ENCODE measurements around the gene SART3.

Gene SART3

GRCh38 chr12:108560752-108561719 lies at the start of gene SART3:
Gene SART3, minus strand, starts transcription at chr12:108561173. Its CDS starts 19 bp downstream, at chr12:108561154.
- peak; percentile 67 for DNase-seq (ENCODE audit: insufficient read length, low spot score)
- peak; percentile 68 for TF ChIP-seq POLR2A (IDR thresholded peaks at IDR 0.05; ENCODE audit: low read depth, low read length)
- no peak for FAIRE-seq

GRCh38 chr12:108610336-108610815 lies 49.4 kb upstream of the SART3 start:
- no peak for FAIRE-seq
- no peak for TF ChIP-seq POLR2A (IDR thresholded peaks at IDR 0.05; ENCODE audit: low read depth, low read length)
- DNase-seq (ENCODE audit: insufficient read length, low spot score) = no peak

DNA sequence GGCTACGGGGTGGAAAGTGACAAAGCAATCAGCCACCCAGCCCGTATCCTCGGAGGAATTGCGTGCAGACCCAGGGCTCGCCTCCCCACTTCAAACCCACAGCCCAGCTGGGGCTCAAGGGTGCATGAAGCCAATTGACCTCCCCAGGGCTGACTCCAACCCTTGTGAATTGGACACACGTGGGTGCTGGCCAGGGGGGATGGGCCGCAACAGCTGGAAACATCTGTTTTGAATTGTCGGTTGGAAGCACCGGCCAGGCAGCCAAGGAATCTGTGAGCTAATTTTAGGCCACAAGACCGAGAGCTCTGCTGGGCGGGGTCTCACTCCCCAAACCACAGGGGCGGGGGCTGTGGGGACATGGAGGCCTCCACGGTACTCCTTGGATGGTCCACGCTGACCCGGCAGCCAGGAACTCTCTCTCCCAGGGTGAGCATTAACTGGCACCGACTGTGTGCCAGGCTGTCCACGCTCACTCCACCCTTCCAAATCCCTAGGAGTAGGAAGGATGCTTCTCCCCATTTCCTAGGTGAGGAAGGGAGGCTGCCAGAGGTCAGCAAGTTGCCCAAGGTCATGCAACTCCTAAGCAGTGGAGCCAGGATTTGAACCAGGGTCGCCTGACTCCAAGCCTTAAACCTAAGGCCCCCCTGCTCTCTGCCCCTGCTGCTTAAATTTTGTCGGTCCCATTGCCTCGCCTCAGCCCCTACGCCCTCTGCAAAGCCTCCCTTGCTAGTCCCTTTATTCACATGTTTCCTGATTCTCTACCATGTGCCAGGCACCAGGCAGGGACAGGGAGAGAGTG lies 48.8 kb upstream of the SART3 start:
- FAIRE-seq = no peak
- no peak for TF ChIP-seq POLR2A (IDR thresholded peaks at IDR 0.05; ENCODE audit: low read depth, low read length)
- DNase-seq (ENCODE audit: insufficient read length, low spot score) = no peak

- no peak for TF ChIP-seq POLR2A (IDR thresholded peaks at IDR 0.05; ENCODE audit: low read depth, low read length)
- FAIRE-seq (no peak), DNase-seq (ENCODE audit: insufficient read length, low spot score) (no peak)
These were observed 47.6 kb upstream of the SART3 start for GRCh38 chr12:108608616-108609015.

GRCh38 chr12:108607981-108608600 lies 47.1 kb upstream of the SART3 start:
- DNase-seq (ENCODE audit: insufficient read length, low spot score) (no peak), FAIRE-seq (no peak)
- TF ChIP-seq POLR2A (IDR thresholded peaks at IDR 0.05; ENCODE audit: low read depth, low read length) = no peak

- DNase-seq (ENCODE audit: insufficient read length, low spot score) = no peak
- no peak for TF ChIP-seq POLR2A (IDR thresholded peaks at IDR 0.05; ENCODE audit: low read depth, low read length)
- FAIRE-seq = no peak
These were observed 45.5 kb upstream of the SART3 start for GRCh38 chr12:108606492-108606891.

GRCh38 chr12:108605690-108606406 lies 44.9 kb upstream of the SART3 start:
- no peak for DNase-seq (ENCODE audit: insufficient read length, low spot score)
- no peak for FAIRE-seq
- TF ChIP-seq POLR2A (IDR thresholded peaks at IDR 0.05; ENCODE audit: low read depth, low read length) = no peak

GRCh38 chr12:108605000-108605689 lies 44.2 kb upstream of the SART3 start:
- DNase-seq (ENCODE audit: insufficient read length, low spot score) (no peak), FAIRE-seq (no peak)
- TF ChIP-seq POLR2A (IDR thresholded peaks at IDR 0.05; ENCODE audit: low read depth, low read length) = no peak

GRCh38 chr12:108604208-108604941 lies 43.4 kb upstream of the SART3 start:
- no peak for FAIRE-seq
- DNase-seq (ENCODE audit: insufficient read length, low spot score) = no peak
- no peak for TF ChIP-seq POLR2A (IDR thresholded peaks at IDR 0.05; ENCODE audit: low read depth, low read length)

DNA sequence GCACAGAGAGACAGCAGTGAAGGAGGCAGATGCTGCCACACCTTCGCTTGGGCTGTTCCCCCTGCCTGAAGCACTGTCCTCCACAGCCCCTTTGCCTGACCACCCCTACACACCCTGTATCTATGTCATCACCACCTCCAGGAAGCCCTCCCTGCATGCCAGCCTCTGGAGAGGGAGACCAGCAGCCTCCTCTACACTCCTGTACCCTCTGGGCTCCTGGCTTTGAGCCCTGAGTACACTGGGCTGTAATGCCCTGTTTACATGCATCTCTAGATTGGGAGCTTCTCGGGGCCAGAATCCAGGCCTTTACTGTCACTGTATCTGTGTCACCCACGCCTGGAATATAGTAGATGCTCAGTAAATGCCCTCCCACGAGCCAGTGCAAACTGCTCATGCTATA lies 42.8 kb upstream of the SART3 start:
- no peak for FAIRE-seq
- TF ChIP-seq POLR2A (IDR thresholded peaks at IDR 0.05; ENCODE audit: low read depth, low read length) = no peak
- no peak for DNase-seq (ENCODE audit: insufficient read length, low spot score)

DNA sequence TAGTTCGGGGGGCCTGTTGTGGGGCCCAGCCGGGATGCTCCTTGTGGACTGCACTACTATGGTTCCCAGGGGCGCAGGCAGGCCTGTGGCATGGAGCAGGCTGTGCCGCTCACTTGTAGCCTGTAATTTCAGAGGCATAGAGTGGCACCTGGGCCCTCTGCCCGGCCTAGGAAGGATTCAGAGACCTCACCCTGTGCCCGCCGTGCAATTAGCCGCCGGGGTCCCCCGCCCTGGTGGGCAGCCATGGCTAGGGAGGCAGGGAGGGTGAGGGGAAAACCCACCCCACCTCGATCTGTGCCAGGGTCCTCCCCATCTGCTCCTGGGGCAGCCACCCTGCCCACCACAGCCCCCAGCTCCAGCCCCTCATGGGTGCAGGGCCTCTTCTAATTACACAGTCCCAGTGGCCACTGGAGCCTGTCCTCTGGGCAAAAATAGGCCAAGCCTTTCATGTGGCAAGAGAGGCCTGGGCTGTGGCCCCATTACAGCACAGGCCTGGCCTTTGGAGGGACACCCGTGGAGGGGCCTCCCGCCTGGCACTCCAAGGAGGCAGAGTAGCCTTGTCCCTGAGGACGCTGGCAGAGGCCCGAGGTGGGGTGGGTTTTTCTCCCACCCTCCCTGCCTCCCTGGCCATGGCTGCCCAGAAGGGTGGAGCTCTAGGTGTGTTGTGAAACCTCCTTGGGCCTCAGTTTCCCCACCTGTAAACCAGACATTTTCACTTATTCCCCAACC lies 42.2 kb upstream of the SART3 start:
- no peak for TF ChIP-seq POLR2A (IDR thresholded peaks at IDR 0.05; ENCODE audit: low read depth, low read length)
- DNase-seq (ENCODE audit: insufficient read length, low spot score) = no peak
- FAIRE-seq = no peak
